ENCODE results near the gene GBF1. TPM values are rescaled to one million over a fixed set of nuclear protein-coding genes. Genes with fewer than 3 reads are reported as not detected.

The GBF1 gene
- total RNA-seq, 4 donors from 2014 or later = 34.0 to 68.3 (median 53.5) TPM

DNA sequence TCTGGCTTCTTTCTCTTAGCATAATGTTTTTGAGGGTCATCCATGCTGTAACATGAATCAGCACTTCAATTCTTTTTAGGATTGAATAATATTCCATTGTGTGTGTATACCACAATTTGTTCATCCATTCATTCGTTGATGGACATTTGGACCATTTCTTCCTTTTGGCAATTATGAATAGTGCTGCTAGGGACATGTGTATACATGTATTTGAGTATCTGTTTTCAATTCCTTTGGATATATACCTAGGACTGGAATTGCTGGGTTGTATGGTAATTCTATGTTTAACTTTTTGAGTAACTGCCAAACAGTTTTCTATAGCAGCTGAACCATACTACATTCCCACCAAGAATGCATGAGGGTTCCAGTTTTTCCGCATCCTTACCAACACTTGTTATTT is 39.2 kb downstream of the GBF1 start:
- intact Hi-C loops (cut with DNase I) = no loop called here
- no peaks in the 10 kb centered on the region for H3K27me3 ChIP-seq
- TF ChIP-seq, protein P1, sequence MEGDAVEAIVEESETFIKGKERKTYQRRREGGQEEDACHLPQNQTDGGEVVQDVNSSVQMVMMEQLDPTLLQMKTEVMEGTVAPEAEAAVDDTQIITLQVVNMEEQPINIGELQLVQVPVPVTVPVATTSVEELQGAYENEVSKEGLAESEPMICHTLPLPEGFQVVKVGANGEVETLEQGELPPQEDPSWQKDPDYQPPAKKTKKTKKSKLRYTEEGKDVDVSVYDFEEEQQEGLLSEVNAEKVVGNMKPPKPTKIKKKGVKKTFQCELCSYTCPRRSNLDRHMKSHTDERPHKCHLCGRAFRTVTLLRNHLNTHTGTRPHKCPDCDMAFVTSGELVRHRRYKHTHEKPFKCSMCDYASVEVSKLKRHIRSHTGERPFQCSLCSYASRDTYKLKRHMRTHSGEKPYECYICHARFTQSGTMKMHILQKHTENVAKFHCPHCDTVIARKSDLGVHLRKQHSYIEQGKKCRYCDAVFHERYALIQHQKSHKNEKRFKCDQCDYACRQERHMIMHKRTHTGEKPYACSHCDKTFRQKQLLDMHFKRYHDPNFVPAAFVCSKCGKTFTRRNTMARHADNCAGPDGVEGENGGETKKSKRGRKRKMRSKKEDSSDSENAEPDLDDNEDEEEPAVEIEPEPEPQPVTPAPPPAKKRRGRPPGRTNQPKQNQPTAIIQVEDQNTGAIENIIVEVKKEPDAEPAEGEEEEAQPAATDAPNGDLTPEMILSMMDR (IDR thresholded peaks at IDR 0.05) = no peak
- no peak for TF ChIP-seq POLR2A (IDR thresholded peaks at IDR 0.05)
- WGBS, 2 donors = 90 to 94% methylated on average over 2 of the region's 2 CpGs
- no peaks in the 10 kb centered on the region for H3K9me3 ChIP-seq
- DNase-seq = no peak
- H3K36me3 ChIP-seq = no peaks in the 10 kb centered on the region
- no peak overlapping the region for H3K4me3 ChIP-seq (replicated peaks in 1 of 3)
- H3K27ac ChIP-seq = no peak overlapping the region
- peaks cover 18 to 29% of the 10 kb centered on the region in 2 donors for H3K4me1 ChIP-seq

DNA sequence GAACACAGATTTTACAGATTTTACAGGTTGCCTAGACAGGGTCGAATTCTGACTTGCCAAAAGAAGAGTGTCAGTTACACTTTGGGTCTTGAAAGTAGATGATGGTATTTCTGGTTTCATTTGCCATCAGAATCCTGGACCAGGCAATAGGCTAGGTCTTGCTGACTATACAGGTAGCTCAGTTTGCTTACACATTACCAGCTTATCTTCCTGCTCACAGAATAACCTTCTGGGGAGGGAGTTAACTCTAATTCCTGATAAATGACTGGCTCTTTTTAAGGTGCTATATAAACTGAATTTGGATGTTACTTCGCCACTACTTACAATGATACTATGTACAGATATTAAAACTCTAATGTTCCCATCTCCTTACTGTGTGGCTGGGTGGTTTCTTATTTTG is 39.8 kb downstream of the GBF1 start:
- Histone ChIP-seq H3K4me3 (replicated peaks in 1 of 3) (no peak overlapping the region), H3K36me3 (no peaks in the 10 kb centered on the region), H3K27ac (no peak overlapping the region), H3K9me3 (no peaks in the 10 kb centered on the region), H3K4me1 (peaks cover 12 to 23% of the 10 kb centered on the region in 2 donors), H3K27me3 (no peaks in the 10 kb centered on the region)
- WGBS, 2 donors = 92 to 93% methylated on average over 2 of the region's 2 CpGs
- DNase-seq = no peak
- intact Hi-C loops (cut with DNase I) = no loop called here
- TF ChIP-seq POLR2A (IDR thresholded peaks at IDR 0.05) = no peak
- TF ChIP-seq, protein P1 (IDR thresholded peaks at IDR 0.05) = no peak

DNA sequence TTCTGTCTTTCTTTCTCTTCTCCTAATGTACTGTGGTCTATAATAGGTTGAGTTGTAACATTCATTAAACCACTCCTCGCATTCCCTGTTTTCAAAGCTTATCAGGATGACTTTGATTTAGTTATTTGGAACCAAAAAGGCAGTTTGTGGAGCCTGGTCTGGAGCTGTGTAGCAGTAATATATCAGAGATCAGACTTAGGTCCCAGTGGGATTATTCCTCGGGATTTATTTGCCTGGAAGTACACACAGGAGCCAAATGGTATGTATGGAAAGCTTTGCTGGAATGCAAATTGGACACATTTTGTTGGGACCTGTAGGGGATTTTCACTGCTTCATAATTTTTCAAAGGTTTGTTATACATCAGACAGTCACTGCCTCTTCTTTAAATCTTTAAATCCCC is 40.9 kb downstream of the GBF1 start:
- H3K27me3 ChIP-seq = no peaks in the 10 kb centered on the region
- peaks cover under 1 to 12% of the 10 kb centered on the region in 2 donors for H3K4me1 ChIP-seq
- intact Hi-C loops (cut with DNase I) = no loop called here
- no peak for DNase-seq
- H3K4me3 ChIP-seq (replicated peaks in 1 of 3) = no peak overlapping the region
- no peak overlapping the region for H3K27ac ChIP-seq
- no peaks in the 10 kb centered on the region for H3K9me3 ChIP-seq
- 73% methylated on average over 2 of the region's 2 CpGs for WGBS, 2 donors
- TF ChIP-seq, protein P1 (IDR thresholded peaks at IDR 0.05) = no peak
- TF ChIP-seq POLR2A (IDR thresholded peaks at IDR 0.05) = no peak
- no peaks in the 10 kb centered on the region for H3K36me3 ChIP-seq

DNA sequence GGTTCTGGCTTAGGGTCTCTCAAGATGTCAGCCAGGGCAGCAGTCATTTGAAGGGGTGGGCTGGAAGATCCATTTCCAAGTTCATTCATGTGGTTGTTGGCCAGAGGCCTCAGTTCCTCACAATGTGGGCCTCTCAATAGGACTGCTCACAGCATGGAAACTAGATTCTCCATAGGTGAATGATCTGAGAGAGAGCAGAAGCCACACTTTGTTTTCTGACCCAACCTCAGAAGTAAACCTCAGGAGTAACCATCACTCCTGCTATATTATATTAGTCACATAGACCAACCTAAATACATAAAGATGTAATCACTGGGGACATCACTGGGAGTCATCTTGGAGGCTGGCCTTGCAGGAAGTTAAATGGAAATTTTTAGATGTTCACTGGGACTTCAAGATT is 42.2 kb downstream of the GBF1 start:
- Histone ChIP-seq H3K36me3 (no peaks in the 10 kb centered on the region), H3K4me1 (peaks cover 0 to 10% of the 10 kb centered on the region in 2 donors), H3K9me3 (no peaks in the 10 kb centered on the region), H3K27ac (no peak overlapping the region), H3K27me3 (no peaks in the 10 kb centered on the region), H3K4me3 (replicated peaks in 1 of 3) (no peak overlapping the region)
- TF ChIP-seq, protein P1 (IDR thresholded peaks at IDR 0.05) = no peak
- no peak for TF ChIP-seq POLR2A (IDR thresholded peaks at IDR 0.05)
- intact Hi-C loops (cut with DNase I) = no loop called here
- DNase-seq = no peak

DNA sequence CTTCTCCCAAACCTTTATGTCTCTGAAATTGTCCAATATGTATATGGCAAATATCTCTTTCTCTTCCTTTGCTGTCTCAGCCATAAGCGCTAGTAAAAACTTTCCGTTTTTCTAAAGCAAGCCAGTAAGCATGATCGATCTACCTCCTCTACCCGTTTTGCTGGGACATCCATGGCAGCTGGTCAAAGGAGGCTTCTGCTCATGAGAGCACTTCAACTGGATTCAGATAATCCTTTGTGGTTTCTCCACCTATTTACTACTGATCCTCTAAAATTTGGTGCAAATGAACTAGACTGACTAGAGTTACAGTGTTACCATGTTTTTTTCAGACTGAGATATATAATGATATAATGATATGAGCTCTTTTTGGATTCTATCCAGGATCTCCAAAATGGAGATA is 42.7 kb downstream of the GBF1 start:
- Histone ChIP-seq H3K4me3 (replicated peaks in 1 of 3) (no peak overlapping the region), H3K36me3 (no peaks in the 10 kb centered on the region), H3K27me3 (no peaks in the 10 kb centered on the region), H3K4me1 (peaks cover 0 to 10% of the 10 kb centered on the region in 2 donors), H3K9me3 (no peaks in the 10 kb centered on the region), H3K27ac (no peak overlapping the region)
- 94 to 95% methylated on average over 4 of the region's 4 CpGs for WGBS, 2 donors
- no peak for DNase-seq
- intact Hi-C loops (cut with DNase I) = no loop called here
- no peak for TF ChIP-seq POLR2A (IDR thresholded peaks at IDR 0.05)
- TF ChIP-seq, protein P1 (IDR thresholded peaks at IDR 0.05) = no peak

Data from thyroid gland (tissue), 4 donors.